GM12801 (cell line): Measurements from ENCODE around the gene SEMA3D.

ENCODE experiments used
- TF ChIP-seq, protein P1 (sequence below): IDR thresholded peaks from one replicate; pipeline ENCODE4 v1.5.1; 2011; ENCODE audit warnings: control low read depth; ENCODE audit not compliant: insufficient read length; ENCODE audit errors: extremely low read depth

SEMA3D gene

DNA sequence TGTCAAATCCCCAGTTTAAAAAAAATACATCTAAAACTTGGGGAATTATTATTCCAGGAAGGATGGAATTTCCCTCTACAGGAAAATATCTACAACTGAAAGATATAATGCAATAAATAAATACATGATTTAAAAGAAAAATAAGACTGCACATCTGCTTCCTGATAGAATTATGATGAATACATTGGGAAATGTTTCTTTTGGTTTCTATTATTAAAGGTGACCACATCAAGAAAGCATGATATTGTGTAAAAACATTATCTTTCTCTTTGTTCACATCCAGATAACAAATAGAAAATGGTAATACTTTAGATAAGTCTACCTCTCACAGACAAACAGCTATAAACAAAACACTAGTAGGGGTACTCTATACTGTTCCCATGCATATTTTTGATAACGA, 19.2 kb downstream of the SEMA3D start:
- TF ChIP-seq, protein P1, sequence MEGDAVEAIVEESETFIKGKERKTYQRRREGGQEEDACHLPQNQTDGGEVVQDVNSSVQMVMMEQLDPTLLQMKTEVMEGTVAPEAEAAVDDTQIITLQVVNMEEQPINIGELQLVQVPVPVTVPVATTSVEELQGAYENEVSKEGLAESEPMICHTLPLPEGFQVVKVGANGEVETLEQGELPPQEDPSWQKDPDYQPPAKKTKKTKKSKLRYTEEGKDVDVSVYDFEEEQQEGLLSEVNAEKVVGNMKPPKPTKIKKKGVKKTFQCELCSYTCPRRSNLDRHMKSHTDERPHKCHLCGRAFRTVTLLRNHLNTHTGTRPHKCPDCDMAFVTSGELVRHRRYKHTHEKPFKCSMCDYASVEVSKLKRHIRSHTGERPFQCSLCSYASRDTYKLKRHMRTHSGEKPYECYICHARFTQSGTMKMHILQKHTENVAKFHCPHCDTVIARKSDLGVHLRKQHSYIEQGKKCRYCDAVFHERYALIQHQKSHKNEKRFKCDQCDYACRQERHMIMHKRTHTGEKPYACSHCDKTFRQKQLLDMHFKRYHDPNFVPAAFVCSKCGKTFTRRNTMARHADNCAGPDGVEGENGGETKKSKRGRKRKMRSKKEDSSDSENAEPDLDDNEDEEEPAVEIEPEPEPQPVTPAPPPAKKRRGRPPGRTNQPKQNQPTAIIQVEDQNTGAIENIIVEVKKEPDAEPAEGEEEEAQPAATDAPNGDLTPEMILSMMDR = no peak

DNA sequence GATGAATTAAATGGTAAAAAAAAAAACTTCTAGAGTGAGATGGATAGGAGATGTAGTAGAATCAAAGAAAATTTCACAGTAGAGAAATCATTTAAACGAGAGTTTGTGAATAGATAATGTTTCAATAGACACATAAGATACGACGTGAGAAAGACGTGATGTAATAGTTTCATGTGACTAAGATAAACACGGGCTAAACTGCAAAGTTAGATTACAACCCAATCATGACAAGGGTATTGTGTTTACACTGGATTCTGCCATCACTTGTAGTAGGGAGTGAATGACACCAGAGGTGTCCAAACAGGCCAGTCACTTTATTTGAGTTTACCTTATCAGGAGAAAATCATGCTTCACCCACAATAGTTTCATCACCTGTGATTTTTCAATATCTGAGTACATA, 21.6 kb downstream of the SEMA3D start:
- TF ChIP-seq, protein P1 = no peak

DNA sequence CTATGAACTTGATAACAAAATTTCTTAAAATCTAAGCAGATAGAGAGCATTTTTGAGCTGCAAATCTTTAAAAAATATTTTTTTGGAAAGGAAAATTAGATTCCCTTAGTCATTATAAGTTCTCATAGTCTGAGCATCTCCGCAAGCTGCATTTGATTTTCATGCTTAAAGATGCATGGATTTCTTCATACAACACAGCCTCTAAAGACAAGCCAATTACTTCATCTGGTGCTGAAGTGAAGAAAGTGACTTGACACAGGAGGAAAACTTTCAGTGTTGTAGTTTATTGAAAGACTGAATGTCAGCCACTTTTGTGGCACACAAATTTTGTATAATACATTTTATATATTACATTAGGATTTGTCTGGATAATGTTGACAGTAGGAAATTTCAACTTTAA, 22.5 kb downstream of the SEMA3D start:
- TF ChIP-seq, protein P1 = no peak

DNA sequence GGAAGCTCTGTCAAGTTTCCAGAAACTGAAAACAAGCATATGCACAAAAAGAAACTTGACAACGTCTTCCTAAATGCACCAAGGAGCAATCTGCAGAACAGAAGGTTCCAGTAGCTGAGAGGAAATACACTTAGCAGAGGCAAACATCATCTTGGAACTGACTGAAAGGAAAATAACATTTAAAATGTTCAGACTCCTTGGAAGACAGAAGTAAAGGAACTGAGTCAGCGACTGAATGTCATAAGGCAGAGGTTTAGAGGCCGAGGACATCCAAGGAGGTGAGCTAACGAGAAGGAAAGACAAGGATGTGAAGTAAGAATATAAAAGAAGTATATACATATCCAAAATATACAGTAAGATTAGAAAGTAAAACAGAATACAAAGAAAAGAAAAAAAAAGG, 24.1 kb downstream of the SEMA3D start:
- TF ChIP-seq, protein P1 = no peak

DNA sequence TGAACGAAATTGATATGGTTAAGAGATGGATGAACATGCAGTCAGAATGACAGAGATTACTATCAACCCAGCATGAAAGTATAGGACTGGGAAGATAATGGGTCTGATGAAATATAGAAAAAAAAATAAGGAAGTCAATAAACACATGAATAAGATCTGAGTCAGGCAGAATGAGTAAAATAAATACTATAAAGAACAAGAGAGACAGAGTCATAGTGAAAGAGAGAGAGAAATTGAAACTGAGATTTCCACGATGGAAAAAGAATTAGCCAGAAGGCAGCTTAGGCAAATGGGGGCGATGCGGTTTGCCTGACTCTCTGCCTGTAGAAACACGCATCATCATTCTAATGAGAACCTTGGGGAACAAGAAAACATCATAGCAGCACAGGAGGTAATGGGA, 26.6 kb downstream of the SEMA3D start:
- TF ChIP-seq, protein P1 = no peak

DNA sequence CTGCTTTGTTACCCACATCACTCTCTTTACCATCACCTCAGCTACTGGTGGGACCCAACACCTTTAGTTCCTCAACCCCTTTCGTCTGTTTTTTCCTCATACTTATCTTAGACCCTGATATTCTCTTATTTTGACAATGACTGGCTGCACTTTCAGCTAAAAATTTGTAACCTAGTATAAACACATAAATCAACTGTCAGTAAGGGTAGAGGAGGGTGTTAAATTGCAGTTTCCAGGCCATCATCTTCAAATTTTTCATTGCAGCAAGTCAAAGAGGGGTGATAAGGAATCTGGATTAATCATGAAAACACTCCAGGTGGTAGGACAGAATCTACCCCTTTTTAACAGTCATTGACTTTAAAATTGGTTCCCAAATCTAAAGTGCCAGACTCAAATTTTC, 27.9 kb downstream of the SEMA3D start:
- TF ChIP-seq, protein P1 = no peak

DNA sequence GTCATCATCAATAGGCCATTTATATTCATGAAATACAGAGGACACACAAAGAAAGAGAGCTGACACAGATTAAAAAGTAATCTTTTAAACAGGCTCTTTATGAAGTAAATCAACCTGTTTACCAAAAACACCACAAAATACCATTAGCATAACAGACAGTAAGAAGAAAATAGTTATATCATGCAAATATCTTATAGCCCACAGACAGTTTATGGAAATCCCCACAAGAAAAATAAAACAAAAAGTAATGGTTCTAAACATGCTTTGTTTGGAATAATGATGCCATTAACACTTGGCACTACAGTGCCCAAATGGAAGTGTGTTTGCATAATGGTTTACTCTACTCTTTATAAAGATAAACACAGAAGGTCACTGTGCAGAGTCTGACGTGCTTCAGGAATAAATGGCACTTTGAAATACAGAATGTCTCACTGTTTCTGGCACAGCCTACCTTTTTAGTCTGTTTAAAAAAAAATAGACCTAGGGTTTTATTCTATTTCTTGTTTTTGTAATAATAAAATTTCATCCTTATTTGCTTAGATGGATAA, 30.1 kb downstream of the SEMA3D start:
- TF ChIP-seq, protein P1 = no peak
